ENCODE results near the gene MYH10. TPM values are rescaled to one million over a fixed set of nuclear protein-coding genes. Genes with fewer than 3 reads are reported as not detected.
A peak's percentile ranks its signal among the peaks of the same experiment; 100 is the strongest.

The MYH10 gene
- total RNA-seq, 1 donor from 2014 or later: 218 TPM

DNA sequence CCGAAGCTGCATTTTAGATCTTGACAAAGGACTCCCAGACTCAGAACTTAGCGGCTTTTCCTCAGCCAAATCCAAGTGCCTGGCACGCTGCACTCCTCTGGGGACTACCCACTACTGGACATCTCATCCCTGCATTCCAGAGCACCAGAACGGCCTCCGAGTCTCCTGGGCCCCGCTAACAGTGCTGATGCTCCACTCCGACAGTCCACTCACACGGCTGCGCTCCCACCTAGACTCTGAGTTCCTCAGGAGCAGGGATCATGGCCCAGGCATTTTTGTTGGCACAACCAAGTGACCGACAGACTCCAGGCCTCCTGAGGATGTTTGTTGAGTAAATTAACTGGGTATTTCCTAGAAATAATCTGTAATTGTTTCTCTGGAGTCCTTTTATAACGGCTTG is 115.7 kb downstream of the MYH10 start:
- no peak for DNase-seq
- H3K27ac Mint-ChIP-seq (ENCODE audit: unreplicated experiment): no peak overlapping the region
- peaks cover 10% of the 10 kb centered on the region for H3K9me3 Mint-ChIP-seq (ENCODE audit: unreplicated experiment)
- H3K4me3 Mint-ChIP-seq (ENCODE audit: unreplicated experiment): no peak overlapping the region
- peaks cover 8% of the 10 kb centered on the region for H3K27me3 Mint-ChIP-seq (ENCODE audit: unreplicated experiment)
- TF ChIP-seq, protein P1, sequence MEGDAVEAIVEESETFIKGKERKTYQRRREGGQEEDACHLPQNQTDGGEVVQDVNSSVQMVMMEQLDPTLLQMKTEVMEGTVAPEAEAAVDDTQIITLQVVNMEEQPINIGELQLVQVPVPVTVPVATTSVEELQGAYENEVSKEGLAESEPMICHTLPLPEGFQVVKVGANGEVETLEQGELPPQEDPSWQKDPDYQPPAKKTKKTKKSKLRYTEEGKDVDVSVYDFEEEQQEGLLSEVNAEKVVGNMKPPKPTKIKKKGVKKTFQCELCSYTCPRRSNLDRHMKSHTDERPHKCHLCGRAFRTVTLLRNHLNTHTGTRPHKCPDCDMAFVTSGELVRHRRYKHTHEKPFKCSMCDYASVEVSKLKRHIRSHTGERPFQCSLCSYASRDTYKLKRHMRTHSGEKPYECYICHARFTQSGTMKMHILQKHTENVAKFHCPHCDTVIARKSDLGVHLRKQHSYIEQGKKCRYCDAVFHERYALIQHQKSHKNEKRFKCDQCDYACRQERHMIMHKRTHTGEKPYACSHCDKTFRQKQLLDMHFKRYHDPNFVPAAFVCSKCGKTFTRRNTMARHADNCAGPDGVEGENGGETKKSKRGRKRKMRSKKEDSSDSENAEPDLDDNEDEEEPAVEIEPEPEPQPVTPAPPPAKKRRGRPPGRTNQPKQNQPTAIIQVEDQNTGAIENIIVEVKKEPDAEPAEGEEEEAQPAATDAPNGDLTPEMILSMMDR (IDR thresholded peaks at IDR 0.05; ENCODE audit: partially characterized antibody, unreplicated experiment): no peak
- H3K4me1 Mint-ChIP-seq (ENCODE audit: low read depth, unreplicated experiment): no peaks in the 10 kb centered on the region
- H3K36me3 Mint-ChIP-seq (ENCODE audit: unreplicated experiment): peaks cover 5% of the 10 kb centered on the region

GRCh38 chr17:8506145-8506544 is 124.4 kb downstream of the MYH10 start:
- H3K9me3 Mint-ChIP-seq (ENCODE audit: unreplicated experiment): peaks cover 4% of the 10 kb centered on the region
- peaks cover 12% of the 10 kb centered on the region for H3K4me1 Mint-ChIP-seq (ENCODE audit: low read depth, unreplicated experiment)
- H3K27me3 Mint-ChIP-seq (ENCODE audit: unreplicated experiment): peaks cover 8% of the 10 kb centered on the region
- H3K27ac Mint-ChIP-seq (ENCODE audit: unreplicated experiment): no peak overlapping the region
- TF ChIP-seq, protein P1 (IDR thresholded peaks at IDR 0.05; ENCODE audit: partially characterized antibody, unreplicated experiment): no peak
- peaks cover 6% of the 10 kb centered on the region for H3K36me3 Mint-ChIP-seq (ENCODE audit: unreplicated experiment)
- no peak for DNase-seq
- no peak overlapping the region for H3K4me3 Mint-ChIP-seq (ENCODE audit: unreplicated experiment)

DNA sequence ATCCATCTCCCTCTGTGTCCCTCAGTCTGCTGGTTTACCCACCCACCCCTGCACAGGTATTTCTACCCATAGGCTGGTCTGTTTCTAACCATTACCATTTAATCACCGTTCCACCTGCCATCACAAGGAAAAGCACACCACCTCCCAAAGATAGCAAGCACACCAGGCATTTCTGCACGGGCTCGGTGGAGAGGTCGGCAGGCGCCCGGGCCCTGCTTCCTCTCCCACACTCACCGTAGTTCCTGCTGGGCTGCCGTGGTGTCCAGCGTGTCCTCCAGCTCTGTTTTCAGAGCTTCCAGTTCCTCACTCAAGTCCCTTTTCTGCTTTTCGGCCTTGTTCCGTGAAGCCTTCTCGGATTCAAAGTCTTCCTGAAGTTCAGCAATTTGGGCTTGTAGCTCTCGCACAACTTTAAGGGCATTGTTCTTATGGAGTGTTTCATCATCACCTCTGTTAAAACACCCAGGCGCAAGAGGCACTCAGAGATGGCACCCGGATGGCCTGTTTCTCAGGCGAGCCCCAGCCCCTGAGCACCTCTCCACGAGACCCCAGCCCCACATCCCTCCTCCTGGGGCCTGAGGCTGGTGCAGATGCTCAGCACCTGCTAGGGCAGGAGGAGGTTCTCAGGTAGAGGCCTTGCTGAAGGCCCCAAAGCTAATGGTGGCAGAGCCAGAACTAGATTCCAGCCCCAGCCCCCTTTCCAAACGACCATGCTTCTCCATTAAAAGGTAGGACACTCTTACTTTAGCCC is 125.9 kb downstream of the MYH10 start:
- TF ChIP-seq, protein P1 (IDR thresholded peaks at IDR 0.05; ENCODE audit: partially characterized antibody, unreplicated experiment): no peak
- Mint-ChIP-seq H3K36me3 (ENCODE audit: unreplicated experiment) (peaks cover 13% of the 10 kb centered on the region), H3K9me3 (ENCODE audit: unreplicated experiment) (peaks cover 7% of the 10 kb centered on the region), H3K4me1 (ENCODE audit: low read depth, unreplicated experiment) (peaks cover 12% of the 10 kb centered on the region), H3K4me3 (ENCODE audit: unreplicated experiment) (no peak overlapping the region), H3K27me3 (ENCODE audit: unreplicated experiment) (peaks cover 8% of the 10 kb centered on the region), H3K27ac (ENCODE audit: unreplicated experiment) (peak overlapping the region; percentile 62)
- DNase-seq: no peak

- TF ChIP-seq, protein P1 (IDR thresholded peaks at IDR 0.05; ENCODE audit: partially characterized antibody, unreplicated experiment): no peak
- Mint-ChIP-seq H3K4me1 (ENCODE audit: low read depth, unreplicated experiment) (peaks cover 12% of the 10 kb centered on the region), H3K27ac (ENCODE audit: unreplicated experiment) (peak overlapping the region; percentile 62), H3K4me3 (ENCODE audit: unreplicated experiment) (peak overlapping the region; percentile 2), H3K27me3 (ENCODE audit: unreplicated experiment) (peaks cover 8% of the 10 kb centered on the region), H3K36me3 (ENCODE audit: unreplicated experiment) (peaks cover 13% of the 10 kb centered on the region), H3K9me3 (ENCODE audit: unreplicated experiment) (peaks cover 7% of the 10 kb centered on the region)
- DNase-seq: no peak
Measured at GRCh38 chr17:8503807-8504206, 126.7 kb downstream of the MYH10 start.

DNA sequence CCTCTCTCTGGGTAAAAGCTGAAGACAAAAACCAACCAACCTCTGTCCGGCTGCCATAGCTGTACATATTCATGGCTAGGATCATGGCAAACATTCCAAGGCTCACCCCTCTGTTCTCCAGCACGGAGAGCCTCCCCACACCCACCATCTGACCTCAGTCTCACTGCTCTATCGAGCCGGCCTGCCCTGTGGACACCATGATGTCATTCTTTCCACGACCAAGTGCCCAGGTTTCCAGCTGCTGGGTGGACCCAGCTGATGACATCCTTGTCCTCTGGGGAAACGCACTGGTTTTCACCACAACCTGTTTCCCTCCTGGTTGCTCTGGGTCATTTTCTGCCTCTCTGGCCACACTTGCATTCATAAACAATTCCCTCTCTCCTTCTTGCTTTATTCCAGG is 127.2 kb downstream of the MYH10 start:
- H3K27me3 Mint-ChIP-seq (ENCODE audit: unreplicated experiment): peaks cover 8% of the 10 kb centered on the region
- peak overlapping the region; percentile 35 for H3K27ac Mint-ChIP-seq (ENCODE audit: unreplicated experiment)
- TF ChIP-seq, protein P1 (IDR thresholded peaks at IDR 0.05; ENCODE audit: partially characterized antibody, unreplicated experiment): no peak
- H3K9me3 Mint-ChIP-seq (ENCODE audit: unreplicated experiment): peaks cover 7% of the 10 kb centered on the region
- H3K36me3 Mint-ChIP-seq (ENCODE audit: unreplicated experiment): peaks cover 13% of the 10 kb centered on the region
- peak overlapping the region; percentile 2 for H3K4me3 Mint-ChIP-seq (ENCODE audit: unreplicated experiment)
- peaks cover 12% of the 10 kb centered on the region for H3K4me1 Mint-ChIP-seq (ENCODE audit: low read depth, unreplicated experiment)
- DNase-seq: peak; percentile 35

All from glutamatergic neuron (in vitro differentiated cells).